Retina (tissue), 1 donor: Measurements from ENCODE around the gene UBE3B.

Experiments
- DNase-seq: peaks from one replicate; pipeline ENCODE4 v3.0.0-alpha.2; 2016

The UBE3B gene

DNA sequence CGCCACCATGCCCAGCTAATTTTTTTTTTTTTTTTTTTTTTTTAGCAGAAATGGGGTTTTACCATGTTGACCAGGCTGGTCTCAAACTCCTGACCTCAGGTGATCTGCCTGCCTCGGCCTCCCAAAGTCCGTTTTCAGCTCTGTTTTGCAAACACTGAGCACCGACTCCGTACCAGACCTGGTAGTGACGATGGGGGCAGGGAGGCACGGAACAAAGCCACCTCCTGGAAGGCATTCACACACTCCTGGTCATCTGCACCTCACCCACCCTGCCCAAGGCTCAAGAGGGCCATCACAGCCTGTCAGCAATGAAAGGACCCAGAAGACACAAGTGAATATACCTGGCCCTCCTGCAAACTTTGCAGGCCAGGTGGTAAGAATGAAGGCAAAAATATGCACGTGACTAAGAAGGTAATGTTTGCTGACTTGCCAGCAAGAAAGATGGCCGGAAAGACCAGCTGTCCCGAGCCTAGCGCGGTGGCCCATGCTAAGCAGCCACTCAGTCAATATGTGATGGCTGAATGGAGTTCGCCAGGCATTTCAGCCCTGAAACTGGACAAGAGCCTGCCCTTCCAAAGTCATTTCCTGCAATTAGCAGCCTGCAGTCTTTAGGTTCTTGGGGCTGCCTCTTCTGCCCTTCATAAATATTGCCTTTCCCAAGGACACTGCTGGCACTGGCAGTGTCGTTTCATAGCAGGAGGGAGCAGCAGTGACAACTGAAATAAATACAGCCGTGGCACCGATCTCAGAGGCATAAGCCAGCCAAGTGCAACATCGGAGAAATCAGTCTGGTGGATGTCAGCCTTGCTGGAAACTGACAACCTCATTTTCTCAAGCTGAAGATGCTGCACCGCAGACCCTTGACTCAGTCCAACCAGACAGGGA, 78.2 kb downstream of the UBE3B start:
- DNase-seq, result no peak

- DNase-seq, result no peak
These were observed 79.8 kb downstream of the UBE3B start for GRCh38 chr12:109557200-109557599.

GRCh38 chr12:109557805-109558204, 80.4 kb downstream of the UBE3B start:
- no peak for DNase-seq

GRCh38 chr12:109558374-109559199, 81.2 kb downstream of the UBE3B start:
- no peak for DNase-seq

DNA sequence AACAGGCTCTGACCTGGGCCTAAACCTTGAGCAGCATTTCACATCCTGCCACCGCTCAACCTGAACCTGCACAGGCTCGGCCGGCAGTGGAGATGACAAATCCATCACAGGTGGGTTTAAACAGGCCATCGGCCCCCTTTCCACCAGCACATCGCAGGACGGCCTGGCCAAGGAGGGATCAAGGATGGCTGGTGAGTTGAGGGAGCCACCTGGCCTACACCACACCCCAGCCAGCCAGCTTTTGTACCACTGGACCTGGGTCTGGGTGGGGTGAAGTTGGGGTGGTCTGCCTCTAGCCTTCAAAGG, 81.7 kb downstream of the UBE3B start:
- DNase-seq, result no peak

DNA sequence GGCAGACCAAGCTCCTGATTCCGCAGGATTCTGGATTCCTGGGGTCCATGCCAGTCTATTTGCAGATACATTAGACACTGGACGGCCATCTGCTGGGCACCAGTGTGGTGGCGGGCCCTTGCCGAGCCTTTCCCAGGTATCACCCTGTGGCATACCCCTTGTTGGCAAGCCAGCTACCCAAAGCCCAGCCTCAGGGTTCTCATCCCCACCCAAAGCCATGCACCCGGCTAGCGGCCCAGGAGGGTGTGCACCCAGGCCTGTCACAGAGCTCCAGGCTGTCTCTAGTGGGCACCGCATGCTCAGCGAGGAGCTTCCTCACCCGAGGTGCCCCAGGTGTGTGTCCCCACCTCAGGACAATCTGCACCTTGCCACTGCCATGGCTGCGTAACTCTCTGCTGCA, 82.2 kb downstream of the UBE3B start:
- DNase-seq, result no peak

- DNase-seq, result no peak
These were observed 83.7 kb downstream of the UBE3B start for GRCh38 chr12:109560867-109561710.

GRCh38 chr12:109561711-109562030, 84.2 kb downstream of the UBE3B start:
- DNase-seq, result no peak

GRCh38 chr12:109562871-109563270, 85.4 kb downstream of the UBE3B start:
- no peak for DNase-seq

GRCh38 chr12:109563291-109564284, 86.2 kb downstream of the UBE3B start:
- no peak for DNase-seq

DNA sequence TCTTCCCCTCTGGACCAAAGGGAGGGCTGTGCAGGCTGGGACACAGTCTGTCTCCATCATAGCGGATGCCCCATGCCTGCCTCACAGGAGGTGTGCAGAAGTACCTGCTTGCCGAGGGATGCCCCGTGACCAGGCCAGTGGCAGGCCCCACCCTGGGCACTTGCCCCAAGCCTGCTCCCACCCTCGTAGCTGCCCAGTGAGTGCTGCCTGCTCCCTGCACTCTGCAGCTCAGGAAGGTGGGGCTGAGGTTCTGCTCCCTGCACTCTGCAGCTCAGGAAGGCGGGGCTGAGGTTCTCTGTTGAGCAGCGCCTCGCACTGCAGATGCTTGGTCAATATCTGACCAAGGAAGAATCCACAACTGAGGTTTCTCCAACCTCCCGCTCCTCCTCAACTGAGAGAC, 89.0 kb downstream of the UBE3B start:
- no peak for DNase-seq

- no peak for DNase-seq
These were observed 89.9 kb downstream of the UBE3B start for GRCh38 chr12:109567296-109567695.

DNA sequence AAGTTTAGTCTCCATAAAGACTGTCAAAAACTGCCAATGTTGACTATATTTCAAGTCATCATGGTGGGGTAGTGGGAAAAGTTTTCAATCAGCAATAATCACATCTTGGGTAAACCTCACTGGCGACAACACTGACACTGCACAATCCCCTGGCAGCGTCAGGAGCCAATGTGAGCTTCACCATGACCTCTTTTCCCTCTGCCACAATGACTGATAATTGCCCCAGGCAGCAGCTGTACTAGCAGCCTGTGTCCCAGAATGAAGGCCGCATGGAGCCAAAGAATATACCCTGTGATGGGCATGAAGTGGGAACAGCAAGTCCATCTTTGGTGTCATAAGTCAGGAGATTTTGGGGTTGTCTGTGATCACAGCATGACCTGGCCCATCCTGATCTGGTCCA, 90.5 kb downstream of the UBE3B start:
- DNase-seq, result no peak

DNA sequence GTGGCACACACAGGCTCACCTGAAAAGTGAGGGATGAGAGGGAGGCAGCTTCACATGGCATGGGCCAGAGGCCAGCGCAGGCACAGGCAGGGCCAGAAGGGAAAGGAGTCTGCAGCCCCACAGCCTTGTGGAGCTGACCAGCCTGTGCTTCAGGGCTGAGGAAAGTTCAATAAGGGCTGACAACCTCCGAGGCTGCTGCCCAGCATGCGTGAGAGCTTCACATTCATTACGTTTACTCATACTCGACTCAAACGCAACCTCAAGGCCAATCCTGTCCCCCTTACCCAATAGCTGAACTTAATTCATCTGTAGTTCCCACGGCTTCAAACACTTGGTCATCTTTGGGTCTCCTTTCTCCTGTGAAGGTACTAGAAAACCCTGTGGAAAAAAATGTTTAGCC, 91.1 kb downstream of the UBE3B start:
- no peak for DNase-seq

DNA sequence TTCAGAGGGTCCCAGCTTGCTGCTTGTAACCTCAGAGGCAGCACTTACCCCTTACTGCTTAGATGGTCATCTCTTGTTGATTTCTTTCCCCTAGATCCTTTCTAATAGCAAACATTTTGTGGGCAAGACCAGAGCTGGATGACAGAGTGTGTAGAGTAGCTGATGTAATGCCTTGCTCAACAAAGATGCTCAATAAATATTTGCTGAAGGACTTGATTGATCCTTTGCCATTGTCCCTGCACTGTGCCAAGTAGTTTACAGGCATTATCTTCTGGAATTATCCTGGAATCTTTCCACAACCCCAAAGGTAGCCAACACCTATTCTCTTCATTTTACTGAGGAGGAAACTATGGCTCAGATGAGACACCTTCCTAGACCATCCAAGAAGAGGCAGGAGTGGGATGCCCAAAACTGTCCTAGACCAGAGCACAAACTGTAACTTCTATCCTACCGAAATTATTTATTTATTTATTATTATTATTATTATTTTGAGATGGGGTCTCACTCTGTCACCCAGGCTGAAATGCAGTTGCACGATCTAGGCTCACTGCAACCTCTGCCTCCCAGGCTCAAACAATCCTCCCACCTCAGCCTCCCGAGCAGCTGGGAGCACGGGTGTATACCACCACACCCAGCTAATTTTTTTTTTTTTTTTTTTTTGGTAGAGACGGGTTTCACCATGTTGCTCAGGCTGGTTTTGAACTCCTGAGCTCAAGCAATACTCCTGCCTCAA, 94.5 kb downstream of the UBE3B start:
- DNase-seq, result no peak

DNA sequence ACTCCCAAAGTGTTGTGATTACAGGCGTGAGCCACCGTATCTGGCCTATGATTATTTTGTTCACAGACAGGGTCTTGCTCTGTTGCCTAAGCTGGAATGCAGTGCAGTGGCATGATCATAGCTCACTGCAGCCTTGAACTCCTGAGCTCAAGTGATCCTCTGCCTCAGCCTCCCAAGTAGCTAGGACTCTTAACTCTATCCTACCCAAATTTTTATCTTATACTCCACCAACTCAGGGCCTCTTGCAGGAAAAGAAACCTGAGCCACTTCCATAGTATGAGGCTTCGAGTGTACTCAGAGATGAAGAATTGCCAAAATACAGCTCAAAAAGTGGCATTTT, 95.0 kb downstream of the UBE3B start:
- DNase-seq, result no peak

DNA sequence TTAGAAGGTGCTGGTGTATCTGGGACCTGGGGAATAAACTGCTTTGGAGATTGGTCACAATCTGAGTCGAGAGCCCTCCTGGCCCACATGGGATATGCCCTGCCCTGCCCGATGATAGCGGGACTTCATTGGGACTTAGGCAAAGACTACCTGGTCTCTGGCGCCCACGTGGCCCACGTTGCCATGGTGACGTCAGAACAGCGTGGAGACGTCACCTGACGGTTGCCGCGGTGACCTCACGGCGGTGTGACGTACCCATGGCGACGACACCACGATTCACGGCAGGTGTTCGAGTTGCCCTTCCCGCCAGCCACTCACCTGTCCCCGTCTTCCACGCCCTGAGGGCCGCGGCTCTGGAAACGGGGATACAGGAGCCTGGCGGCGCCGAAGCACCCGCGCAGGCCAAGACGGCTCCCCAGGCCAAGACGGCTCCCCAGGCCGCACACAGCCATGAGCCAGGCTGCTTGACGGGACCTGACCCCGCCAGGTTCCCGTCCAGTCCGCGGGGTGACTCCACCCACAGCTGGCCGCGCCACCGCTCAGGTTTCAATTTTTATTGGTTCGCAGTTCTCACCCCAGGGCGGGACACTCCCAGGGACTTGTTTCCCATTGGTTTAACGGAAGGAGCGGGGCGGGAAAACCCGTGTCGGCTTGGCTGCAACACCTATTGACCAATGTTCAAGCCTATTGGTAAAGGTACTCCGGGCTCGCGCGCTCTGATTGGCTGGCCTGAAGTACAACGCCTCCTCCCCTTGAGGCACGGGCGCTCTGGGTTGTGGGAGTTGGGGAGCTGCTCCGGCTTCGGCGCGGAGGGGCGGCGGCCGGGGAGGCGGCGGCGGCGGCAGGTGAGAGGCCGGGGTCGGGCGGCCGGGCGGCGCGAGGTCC, 95.8 kb downstream of the UBE3B start, which contains the start of the genes MMAB and MVK:
Gene MMAB (minus strand): TSS at position 476 of the 885 bp plus-strand sequence. CDS start 24 bp downstream, at position 452.
Gene MVK (plus strand): TSS at position 766 of the 885 bp plus-strand sequence. CDS start 1,029 bp downstream, outside the sequence.
- DNase-seq, result peak; percentile 97

- DNase-seq, result no peak
These were observed 96.4 kb downstream of the UBE3B start for GRCh38 chr12:109573914-109574244.

DNA sequence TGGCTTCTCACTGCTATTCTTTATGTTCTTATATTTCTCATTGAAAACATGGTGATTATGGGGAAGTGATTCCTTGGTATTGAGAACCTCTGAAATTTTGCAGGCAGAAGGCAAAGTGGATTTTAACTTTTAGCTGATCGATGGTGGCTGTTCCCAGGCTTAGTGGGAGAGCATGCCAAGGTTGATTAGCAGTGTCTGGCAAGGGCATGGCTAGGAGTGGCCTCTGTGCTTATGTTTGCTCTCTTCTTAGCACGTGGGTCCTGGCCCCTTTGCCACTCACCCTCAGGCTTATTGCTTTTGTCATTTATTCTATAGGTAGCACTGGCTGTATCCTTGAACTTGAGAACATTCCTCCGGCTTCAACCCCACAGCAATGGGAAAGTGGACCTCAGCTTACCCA, 98.2 kb downstream of the UBE3B start:
- no peak for DNase-seq

DNA sequence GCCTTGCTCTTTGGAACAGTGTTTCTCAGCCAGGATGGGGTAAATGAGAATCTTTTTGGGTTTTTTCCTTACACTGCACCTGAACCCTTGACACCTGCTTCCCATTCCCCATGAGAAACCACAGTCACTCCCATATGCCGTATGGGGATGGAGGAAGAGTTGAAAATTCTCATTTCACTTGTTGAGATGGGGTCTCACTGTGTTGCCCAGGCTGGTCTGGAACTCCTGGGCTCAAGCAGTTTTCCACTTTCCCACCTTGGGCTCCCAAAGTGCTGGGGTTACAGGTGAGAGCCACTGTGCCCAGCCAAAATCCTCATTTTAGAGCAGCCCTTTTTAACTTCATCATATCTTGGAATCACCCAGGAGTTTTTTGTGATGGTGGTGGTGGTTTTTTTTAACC, 99.9 kb downstream of the UBE3B start:
- no peak for DNase-seq
